DMS153 treated with DMSO at 0.1 percent for 48 hours (cell line): ENCODE data around the gene APLF.
A peak's percentile ranks its signal among the peaks of the same experiment; 100 is the strongest.

Source experiments
- DNase-seq: peaks from one replicate; lab custom pipeline; 2025; ENCODE audit not compliant: unreplicated experiment; lab: John Stamatoyannopoulos, UW

The APLF gene, protein sequence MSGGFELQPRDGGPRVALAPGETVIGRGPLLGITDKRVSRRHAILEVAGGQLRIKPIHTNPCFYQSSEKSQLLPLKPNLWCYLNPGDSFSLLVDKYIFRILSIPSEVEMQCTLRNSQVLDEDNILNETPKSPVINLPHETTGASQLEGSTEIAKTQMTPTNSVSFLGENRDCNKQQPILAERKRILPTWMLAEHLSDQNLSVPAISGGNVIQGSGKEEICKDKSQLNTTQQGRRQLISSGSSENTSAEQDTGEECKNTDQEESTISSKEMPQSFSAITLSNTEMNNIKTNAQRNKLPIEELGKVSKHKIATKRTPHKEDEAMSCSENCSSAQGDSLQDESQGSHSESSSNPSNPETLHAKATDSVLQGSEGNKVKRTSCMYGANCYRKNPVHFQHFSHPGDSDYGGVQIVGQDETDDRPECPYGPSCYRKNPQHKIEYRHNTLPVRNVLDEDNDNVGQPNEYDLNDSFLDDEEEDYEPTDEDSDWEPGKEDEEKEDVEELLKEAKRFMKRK

DNA sequence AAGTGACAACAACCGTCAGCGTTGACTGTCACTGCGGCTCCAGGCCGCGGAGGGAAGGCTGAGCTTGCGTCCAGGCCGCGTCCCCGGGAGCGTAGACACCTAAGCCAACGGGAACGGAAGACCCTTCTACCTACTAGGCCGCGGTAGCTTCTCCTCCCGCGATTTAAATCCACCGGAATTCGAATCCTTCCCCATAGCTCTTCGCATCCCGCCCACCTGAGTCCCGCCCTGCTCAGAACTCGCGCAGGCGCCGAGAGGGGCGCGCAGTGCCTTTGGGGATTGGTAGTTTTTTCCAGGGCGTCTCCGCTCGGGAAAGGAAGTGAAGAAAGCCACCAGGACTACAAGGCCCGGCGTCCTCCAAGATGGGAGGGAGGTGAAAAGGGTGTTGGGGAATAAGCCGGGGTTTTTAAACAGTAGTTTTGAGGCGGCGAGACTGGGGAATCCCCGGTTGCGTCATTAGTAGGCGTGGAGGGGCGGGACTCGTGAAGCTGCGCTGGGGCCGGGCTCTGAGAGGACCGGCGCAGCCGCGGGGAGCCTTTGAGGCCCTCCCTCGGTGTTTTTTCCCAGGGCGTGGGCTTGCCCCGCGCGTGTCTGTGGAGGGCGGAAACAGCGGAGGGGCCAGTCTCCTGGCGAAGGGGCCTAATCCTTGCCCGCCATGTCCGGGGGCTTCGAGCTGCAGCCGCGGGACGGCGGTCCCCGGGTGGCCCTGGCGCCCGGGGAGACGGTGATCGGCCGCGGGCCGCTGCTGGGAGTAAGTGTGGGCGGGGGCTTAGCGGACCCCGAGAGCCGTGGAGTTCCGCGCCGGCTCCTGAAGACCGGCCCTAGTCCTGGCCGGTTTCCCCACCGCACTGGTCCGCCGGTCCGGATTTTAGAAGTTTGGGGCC lies at the start of gene APLF, which contains the start of gene FBXO48:
TSS of gene APLF (plus strand) at position 509 of the 884 bp plus-strand sequence. CDS start at position 656, 147 bp downstream.
TSS of gene FBXO48 (minus strand) at position 218 of the 884 bp plus-strand sequence. CDS start 2,149 bp downstream, outside the sequence.
- peak; percentile 95 for DNase-seq

- no peak for DNase-seq
These were observed 49.5 kb upstream of the APLF start for GRCh38 chr2:68417926-68418325.

DNA sequence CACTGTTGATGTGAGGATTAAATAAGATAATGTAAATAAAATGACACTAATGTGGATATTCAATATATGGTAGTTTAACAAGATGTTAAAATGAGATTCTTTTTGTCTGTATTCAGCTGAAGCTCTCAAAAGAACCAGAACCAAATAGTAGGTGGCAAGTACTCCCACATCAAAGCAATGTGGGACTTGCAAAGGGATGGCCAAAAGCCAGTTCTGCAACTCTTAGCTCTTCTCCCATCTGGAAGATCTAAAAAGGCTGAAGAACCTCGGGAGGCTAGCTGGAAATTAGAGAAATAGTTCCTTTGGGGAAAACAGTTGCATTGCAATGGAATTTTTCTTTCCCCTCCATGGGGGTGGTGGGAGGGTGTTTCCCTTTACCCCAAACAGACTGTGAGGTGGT lies 49.0 kb upstream of the APLF start:
- no peak for DNase-seq

DNA sequence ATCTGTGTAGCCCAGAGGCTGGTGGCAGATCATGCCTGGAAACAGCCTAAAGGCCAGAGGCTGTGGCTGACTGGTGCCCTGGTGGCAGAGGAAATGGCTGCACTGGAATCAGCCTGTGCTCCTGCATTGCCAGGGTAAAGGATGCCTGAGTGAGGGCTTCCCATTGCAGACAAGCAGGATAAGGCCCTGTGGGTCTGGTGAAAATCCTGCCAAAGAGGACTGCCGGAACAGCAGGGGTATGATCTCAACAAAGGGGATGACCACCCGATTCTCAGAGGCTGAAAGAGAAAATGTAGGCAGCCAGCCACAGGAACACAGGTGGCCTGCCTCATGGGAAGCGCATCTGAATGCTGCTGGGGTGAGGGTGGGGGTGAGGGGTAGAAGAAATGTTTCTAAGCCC lies 48.5 kb upstream of the APLF start:
- no peak for DNase-seq

- DNase-seq: no peak
These were observed 47.0 kb upstream of the APLF start for GRCh38 chr2:68420254-68420910.

DNA sequence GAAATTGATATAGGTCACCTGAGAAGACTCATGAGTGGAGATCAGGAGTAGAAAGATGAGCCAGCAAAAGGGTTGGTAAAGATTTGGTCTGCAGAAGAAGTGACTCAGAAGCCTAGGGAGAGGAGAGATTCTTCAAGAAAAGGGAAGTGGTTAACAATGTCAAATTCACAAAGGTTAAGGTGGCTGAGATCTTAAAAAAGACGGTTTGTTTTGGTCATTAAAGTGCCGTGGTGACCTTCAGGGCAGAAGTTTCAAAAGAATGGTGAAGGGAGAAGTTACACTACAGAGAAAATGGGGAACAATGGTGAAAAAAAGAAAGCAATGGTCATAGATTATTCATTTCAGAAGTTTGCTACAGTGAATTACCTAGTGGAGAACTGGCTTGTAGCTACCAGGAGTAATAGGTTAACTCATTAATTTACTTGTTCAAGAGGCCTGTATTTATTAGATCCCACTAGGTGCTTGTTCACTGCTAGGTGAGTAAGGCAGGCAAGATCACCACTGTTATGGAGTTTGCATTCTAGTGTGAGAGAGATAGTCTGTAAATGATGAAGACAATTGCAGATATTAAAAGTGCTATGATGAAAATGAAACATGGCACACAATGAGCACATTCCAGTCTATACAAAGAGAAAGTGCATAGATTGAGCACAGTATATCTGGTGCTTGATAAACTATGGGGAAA lies 43.3 kb upstream of the APLF start:
- DNase-seq: no peak

GRCh38 chr2:68425503-68425902 lies 41.9 kb upstream of the APLF start:
- no peak for DNase-seq

DNA sequence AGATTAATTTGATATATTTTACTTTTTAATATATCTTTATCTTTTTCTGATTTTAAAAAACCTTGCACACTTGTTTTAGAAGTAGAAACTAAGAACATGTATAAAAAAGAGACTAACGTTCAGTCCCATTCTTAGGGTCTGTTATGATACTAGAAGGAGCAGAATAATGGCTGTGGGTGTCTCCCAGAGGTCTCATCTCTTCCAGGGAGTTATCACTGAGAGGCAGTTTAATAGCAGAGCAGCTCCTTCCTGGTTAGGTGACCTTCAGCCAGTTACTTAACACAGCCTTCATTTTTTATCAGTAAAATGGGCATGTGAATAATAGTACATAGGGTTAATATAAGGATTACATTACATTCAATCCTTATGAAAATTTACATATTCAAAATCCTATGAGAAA lies 40.9 kb upstream of the APLF start:
- no peak for DNase-seq

- DNase-seq: no peak
These were observed 40.4 kb upstream of the APLF start for GRCh38 chr2:68426848-68427579.

GRCh38 chr2:68428126-68428525 lies 39.3 kb upstream of the APLF start:
- no peak for DNase-seq

DNA sequence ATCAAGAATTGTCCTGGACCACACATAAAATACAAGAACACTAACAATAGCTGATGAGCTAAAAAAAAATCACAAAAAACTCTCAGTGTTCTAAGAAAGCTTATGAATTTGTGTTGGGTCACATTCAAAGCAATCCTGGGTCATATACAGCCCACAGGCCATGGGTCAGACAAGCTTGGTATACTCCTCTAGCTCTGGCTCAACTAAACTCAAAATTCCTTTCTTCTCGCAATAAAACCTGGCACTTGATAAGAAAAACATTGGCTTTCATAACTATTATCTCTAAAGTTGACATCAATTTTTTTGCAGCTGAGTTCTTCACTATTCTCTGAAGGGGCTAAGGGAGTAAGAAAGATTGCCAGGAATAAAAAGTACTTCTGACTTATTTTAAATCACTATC lies 38.6 kb upstream of the APLF start:
- DNase-seq: no peak

DNA sequence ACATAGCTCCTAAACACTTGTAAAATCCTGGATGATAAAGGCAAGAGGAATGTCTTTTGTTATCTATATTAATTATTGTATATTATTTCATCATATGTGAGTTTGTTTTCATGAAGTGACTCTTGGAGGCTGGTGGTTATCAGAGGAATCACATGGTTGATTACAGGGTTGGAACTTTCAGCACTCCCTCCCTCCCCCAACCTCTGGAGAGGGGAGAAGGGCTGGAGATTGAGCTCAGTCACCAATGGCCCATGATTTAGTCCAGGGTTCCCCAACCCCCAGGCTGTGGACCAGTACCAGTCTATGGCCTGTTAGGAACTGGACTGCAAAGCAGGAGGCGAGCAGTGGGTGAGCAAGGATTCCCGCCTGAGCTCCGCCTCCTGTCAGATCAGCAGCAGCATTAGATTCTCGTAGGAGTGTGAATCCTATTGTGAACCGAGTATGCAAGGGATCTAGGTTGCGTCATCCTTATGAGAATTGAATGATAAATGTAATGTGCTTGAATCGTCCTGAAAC lies 38.0 kb upstream of the APLF start:
- DNase-seq: no peak

GRCh38 chr2:68431316-68431972 lies 35.9 kb upstream of the APLF start:
- DNase-seq: no peak

GRCh38 chr2:68432696-68433658 lies 34.4 kb upstream of the APLF start:
- DNase-seq: no peak

DNA sequence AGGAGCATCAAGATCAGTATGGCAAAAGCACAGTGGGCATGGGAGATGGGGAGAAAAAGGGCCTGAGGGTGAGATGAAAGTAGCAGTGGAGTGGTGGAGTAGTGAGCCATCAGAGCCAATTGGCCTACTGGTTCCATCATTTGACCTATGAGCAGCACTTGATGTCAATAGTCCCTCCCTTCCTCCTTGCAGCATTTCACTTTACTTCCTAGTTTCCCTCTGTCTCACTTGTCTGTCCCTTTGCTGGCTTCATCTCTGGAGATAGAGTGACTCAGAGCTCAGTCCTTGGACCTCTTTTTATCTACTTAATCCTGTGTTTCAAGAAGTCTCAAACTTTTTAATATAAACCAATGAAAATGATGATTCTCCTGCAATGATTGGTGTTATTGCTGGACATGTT lies 32.4 kb upstream of the APLF start:
- DNase-seq: no peak

- DNase-seq: no peak
These were observed 31.8 kb upstream of the APLF start for GRCh38 chr2:68435615-68436014.

- no peak for DNase-seq
These were observed 31.1 kb upstream of the APLF start for GRCh38 chr2:68436270-68436669.
